ENCODE measurements around the gene SUN5.
A peak's percentile ranks its signal among the peaks of the same experiment; 100 is the strongest.
"Not testable (repeated sequence)": the region's sequence is repeated elsewhere in the genome, so short reads cannot be mapped to it uniquely, and the experiment has no call there.

SUN5 gene

GRCh38 chr20:32976746-32977145 is 27.5 kb downstream of the SUN5 start:
- DNase-seq (ENCODE audit: low spot score), result peak; percentile 15

GRCh38 chr20:32975698-32976674 is 28.2 kb downstream of the SUN5 start:
- DNase-seq (ENCODE audit: low spot score), result no peak

GRCh38 chr20:32975121-32975520 is 29.1 kb downstream of the SUN5 start:
- not testable (repeated sequence) for DNase-seq (ENCODE audit: low spot score)

- DNase-seq (ENCODE audit: low spot score), result not testable (repeated sequence)
Observed at GRCh38 chr20:32974204-32975064, 29.8 kb downstream of the SUN5 start.

- no peak for DNase-seq (ENCODE audit: low spot score)
Observed at GRCh38 chr20:32973077-32973717, 31.0 kb downstream of the SUN5 start.

- peak; percentile 94 for DNase-seq (ENCODE audit: low spot score)
Observed at GRCh38 chr20:32972181-32973076, 31.8 kb downstream of the SUN5 start.

GRCh38 chr20:32971703-32972161 is 32.5 kb downstream of the SUN5 start:
- DNase-seq (ENCODE audit: low spot score), result peak; percentile 37

- no peak for DNase-seq (ENCODE audit: low spot score)
Observed at GRCh38 chr20:32970973-32971300, 33.3 kb downstream of the SUN5 start.

- DNase-seq (ENCODE audit: low spot score), result no peak
Observed at GRCh38 chr20:32970115-32970972, 33.9 kb downstream of the SUN5 start.

GRCh38 chr20:32969356-32970114 is 34.7 kb downstream of the SUN5 start:
- no peak for DNase-seq (ENCODE audit: low spot score)

- no peak for DNase-seq (ENCODE audit: low spot score)
Observed at GRCh38 chr20:32968478-32969241, 35.6 kb downstream of the SUN5 start.

- no peak for DNase-seq (ENCODE audit: low spot score)
Observed at GRCh38 chr20:32967961-32968457, 36.2 kb downstream of the SUN5 start.

- DNase-seq (ENCODE audit: low spot score), result peak; percentile 69
Observed at GRCh38 chr20:32966881-32967781, 37.1 kb downstream of the SUN5 start.

- DNase-seq (ENCODE audit: low spot score), result no peak
Observed at GRCh38 chr20:32966382-32966781, 37.9 kb downstream of the SUN5 start.

GRCh38 chr20:32965581-32966373 is 38.5 kb downstream of the SUN5 start:
- no peak for DNase-seq (ENCODE audit: low spot score)

GRCh38 chr20:32965115-32965514 is 39.1 kb downstream of the SUN5 start:
- no peak for DNase-seq (ENCODE audit: low spot score)

GRCh38 chr20:32964575-32964974 is 39.7 kb downstream of the SUN5 start:
- no peak for DNase-seq (ENCODE audit: low spot score)
